OCI-LY1 (cell line): ENCODE results near the gene POU3F3.

Source experiments
- H2AFZ ChIP-seq: fragments of 200-600 bp; sonication (generic), shearing (Covaris generic); 2 replicates; pipeline ENCODE4 v1.6.0; 2014; ENCODE audit warnings: antibody characterized with exemption, mild to moderate bottlenecking, low read length
- H3F3A ChIP-seq: fragments of 200-600 bp; sonication (generic), shearing (Covaris generic); 2 replicates; pipeline ENCODE4 v1.6.0; 2014; ENCODE audit warnings: mild to moderate bottlenecking, antibody characterized with exemption, low read length, moderate library complexity; ENCODE audit not compliant: insufficient read depth
- H3K27ac ChIP-seq: fragments of 200-600 bp; sonication (generic); 2 replicates; pipeline ENCODE4 v1.5.1; 2014; ENCODE audit warnings: low read length, mixed run types, mild to moderate bottlenecking, low read depth; ENCODE audit not compliant: poor library complexity, severe bottlenecking
- H3K27me3 ChIP-seq: fragments of 200-600 bp; sonication (generic); 2 replicates; pipeline ENCODE4 v1.6.0; 2014; ENCODE audit warnings: antibody characterized with exemption, mild to moderate bottlenecking, low read length, moderate library complexity; ENCODE audit not compliant: insufficient read depth
- H3K36me3 ChIP-seq: fragments of 200-600 bp; sonication (generic); 2 replicates; pipeline ENCODE4 v1.6.1; 2014; ENCODE audit warnings: mild to moderate bottlenecking, antibody characterized with exemption, low read length, moderate library complexity, mixed read lengths; ENCODE audit not compliant: insufficient read depth
- H3K4me1 ChIP-seq: fragments of 200-600 bp; sonication (generic); 2 replicates; pipeline ENCODE4 v1.5.1; 2014; ENCODE audit warnings: mild to moderate bottlenecking, low read length, moderate library complexity; ENCODE audit not compliant: insufficient read depth, severe bottlenecking
- H3K4me2 ChIP-seq: fragments of 200-600 bp; sonication (generic), shearing (Covaris generic); 2 replicates; pipeline ENCODE4 v1.6.1; 2014; ENCODE audit warnings: low read length
- H3K4me3 ChIP-seq: fragments of 200-600 bp; sonication (generic); 2 replicates; pipeline ENCODE4 v1.5.1; 2014; ENCODE audit warnings: low read length, low read depth, mild to moderate bottlenecking, mixed read lengths; ENCODE audit not compliant: poor library complexity, severe bottlenecking
- H3K79me2 ChIP-seq: fragments of 200-600 bp; shearing (Covaris generic); 2 replicates; pipeline ENCODE4 v1.6.1; 2016; ENCODE audit warnings: mixed run types, low read length, mixed read lengths; ENCODE audit not compliant: insufficient read depth
- H3K9ac ChIP-seq: fragments of 200-600 bp; sonication (generic), shearing (Covaris generic); 2 replicates; pipeline ENCODE4 v1.6.1; 2014; ENCODE audit warnings: mild to moderate bottlenecking, low read length, mixed read lengths
- H3K9me2 ChIP-seq: fragments of 200-600 bp; sonication (generic), shearing (Covaris generic); 2 replicates; pipeline ENCODE4 v1.6.1; 2014; ENCODE audit warnings: low read depth, mild to moderate bottlenecking, low read length, mixed read lengths
- H3K9me3 ChIP-seq: fragments of 200-600 bp; shearing (Covaris generic); 2 replicates; pipeline ENCODE4 v1.6.1; 2014; ENCODE audit warnings: low read length, mixed read lengths
- H4K20me1 ChIP-seq: fragments of 200-600 bp; sonication (generic), shearing (Covaris generic); 2 replicates; pipeline ENCODE4 v1.6.0; 2016; ENCODE audit warnings: mild to moderate bottlenecking, low read length; ENCODE audit not compliant: insufficient read depth
- EZH2 ChIP-seq: fragments of 200-600 bp; sonication (generic), shearing (Covaris generic); IDR thresholded peaks from 2 replicates; pipeline ENCODE4 v1.8.0; 2017; ENCODE audit warnings: borderline replicate concordance, mixed run types, mild to moderate bottlenecking, antibody characterized with exemption, low read length, moderate library complexity, mixed read lengths
- TF ChIP-seq, protein P1 (sequence below): fragments of 200-600 bp; sonication (generic), shearing (Covaris generic); IDR thresholded peaks from 2 replicates; pipeline ENCODE4 v1.5.1; 2017; ENCODE audit warnings: mild to moderate bottlenecking, antibody characterized with exemption, low read length, moderate library complexity, mixed read lengths

The POU3F3 gene

DNA sequence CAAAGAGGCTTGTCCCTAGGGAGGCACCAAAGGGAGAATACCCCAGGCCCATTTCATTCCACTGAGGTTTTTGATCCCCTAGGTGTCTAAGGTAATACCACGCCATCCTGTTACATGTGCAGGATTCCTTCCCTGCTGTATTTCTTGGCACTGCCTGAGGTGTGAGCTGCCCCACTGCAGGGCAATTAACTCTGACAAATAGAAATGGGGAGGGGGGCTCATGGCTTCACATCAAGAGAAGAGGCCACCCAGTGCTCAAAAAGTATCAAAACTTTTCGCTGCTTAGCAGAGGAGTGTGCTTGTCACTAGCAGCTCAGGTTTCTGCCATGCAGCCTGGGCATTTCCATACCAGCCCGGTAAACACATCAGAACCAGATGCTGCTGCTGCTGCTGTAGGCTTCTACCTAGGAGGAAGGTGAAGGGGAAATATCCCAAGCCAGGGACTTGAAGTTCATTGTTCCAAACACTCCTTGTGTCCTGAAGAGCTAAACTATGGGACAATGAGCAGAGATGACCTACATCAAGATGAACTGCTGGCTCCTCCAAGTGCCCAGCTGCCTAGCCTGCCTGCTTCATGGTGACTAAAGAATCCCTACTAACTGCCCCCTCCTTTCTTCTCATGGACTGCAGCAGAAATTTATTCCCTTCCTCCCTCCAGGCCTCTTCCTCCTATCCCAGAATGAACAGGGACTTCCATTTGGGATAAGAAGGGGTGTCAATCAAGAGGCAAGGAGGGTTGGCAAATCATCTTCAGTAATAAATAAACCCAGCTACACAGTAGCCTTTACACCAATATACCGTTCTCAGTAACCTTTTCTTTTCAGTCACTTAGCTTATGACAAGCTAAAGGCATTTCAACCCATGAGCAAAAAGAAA lies 16.4 kb downstream of the POU3F3 start:
- TF ChIP-seq EZH2 = no peak
- TF ChIP-seq, protein P1, sequence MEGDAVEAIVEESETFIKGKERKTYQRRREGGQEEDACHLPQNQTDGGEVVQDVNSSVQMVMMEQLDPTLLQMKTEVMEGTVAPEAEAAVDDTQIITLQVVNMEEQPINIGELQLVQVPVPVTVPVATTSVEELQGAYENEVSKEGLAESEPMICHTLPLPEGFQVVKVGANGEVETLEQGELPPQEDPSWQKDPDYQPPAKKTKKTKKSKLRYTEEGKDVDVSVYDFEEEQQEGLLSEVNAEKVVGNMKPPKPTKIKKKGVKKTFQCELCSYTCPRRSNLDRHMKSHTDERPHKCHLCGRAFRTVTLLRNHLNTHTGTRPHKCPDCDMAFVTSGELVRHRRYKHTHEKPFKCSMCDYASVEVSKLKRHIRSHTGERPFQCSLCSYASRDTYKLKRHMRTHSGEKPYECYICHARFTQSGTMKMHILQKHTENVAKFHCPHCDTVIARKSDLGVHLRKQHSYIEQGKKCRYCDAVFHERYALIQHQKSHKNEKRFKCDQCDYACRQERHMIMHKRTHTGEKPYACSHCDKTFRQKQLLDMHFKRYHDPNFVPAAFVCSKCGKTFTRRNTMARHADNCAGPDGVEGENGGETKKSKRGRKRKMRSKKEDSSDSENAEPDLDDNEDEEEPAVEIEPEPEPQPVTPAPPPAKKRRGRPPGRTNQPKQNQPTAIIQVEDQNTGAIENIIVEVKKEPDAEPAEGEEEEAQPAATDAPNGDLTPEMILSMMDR = no peak
- Histone ChIP-seq H3K4me3 (no peak overlapping the region), H3K36me3 (no peaks in the 10 kb centered on the region), H3K79me2 (no peaks in the 10 kb centered on the region), H3K9ac (no peak overlapping the region), H3K4me1 (no peaks in the 10 kb centered on the region), H4K20me1 (no peaks in the 10 kb centered on the region), H2AFZ (no peak overlapping the region), H3K9me3 (no peaks in the 10 kb centered on the region), H3K4me2 (no peak overlapping the region), H3K27me3 (no peaks in the 10 kb centered on the region), H3K27ac (no peak overlapping the region), H3K9me2 (no peaks in the 10 kb centered on the region), H3F3A (no peaks in the 10 kb centered on the region)

DNA sequence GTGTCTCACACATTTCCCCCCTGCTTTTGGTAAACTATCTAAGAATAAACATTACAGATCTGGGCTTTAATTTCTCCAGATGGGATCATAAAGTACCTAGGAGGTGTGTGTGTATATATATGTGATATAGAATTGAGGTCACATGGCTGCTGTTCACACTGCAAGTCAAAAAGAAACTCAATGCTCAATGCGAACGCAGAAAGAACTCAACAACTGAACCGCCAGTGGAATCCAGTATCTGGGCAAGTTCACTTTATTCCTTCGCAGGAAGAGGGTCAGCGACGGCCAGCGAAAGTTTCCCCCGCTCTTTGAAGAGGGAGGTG lies 17.7 kb downstream of the POU3F3 start:
- Histone ChIP-seq H3K36me3 (no peaks in the 10 kb centered on the region), H3K79me2 (no peaks in the 10 kb centered on the region), H3K27ac (no peak overlapping the region), H3K9ac (no peak overlapping the region), H3F3A (no peaks in the 10 kb centered on the region), H3K9me3 (no peaks in the 10 kb centered on the region), H3K9me2 (no peaks in the 10 kb centered on the region), H3K4me1 (no peaks in the 10 kb centered on the region), H3K27me3 (no peaks in the 10 kb centered on the region), H4K20me1 (no peaks in the 10 kb centered on the region), H3K4me3 (no peak overlapping the region), H2AFZ (no peak overlapping the region), H3K4me2 (no peak overlapping the region)
- TF ChIP-seq, protein P1 = no peak

GRCh38 chr2:104871972-104872865 lies 18.3 kb downstream of the POU3F3 start:
- H2AFZ ChIP-seq = no peak overlapping the region
- H3K36me3 ChIP-seq = no peaks in the 10 kb centered on the region
- H3K27ac ChIP-seq = no peak overlapping the region
- H3K4me2 ChIP-seq = no peak overlapping the region
- H3K9me2 ChIP-seq = no peaks in the 10 kb centered on the region
- no peak for TF ChIP-seq EZH2
- TF ChIP-seq, protein P1 = no peak
- no peaks in the 10 kb centered on the region for H3F3A ChIP-seq
- no peaks in the 10 kb centered on the region for H4K20me1 ChIP-seq
- H3K9ac ChIP-seq = no peak overlapping the region
- no peak overlapping the region for H3K4me3 ChIP-seq
- no peaks in the 10 kb centered on the region for H3K4me1 ChIP-seq
- no peaks in the 10 kb centered on the region for H3K9me3 ChIP-seq
- H3K27me3 ChIP-seq = no peaks in the 10 kb centered on the region
- no peaks in the 10 kb centered on the region for H3K79me2 ChIP-seq
